Activated T-cell treated with anti-CD3 and anti-CD28 coated beads for 4 hours (primary cell): ENCODE data around the gene CDH13.

Experiments
- DNase-seq: peaks from one replicate; pipeline ENCODE4 v3.0.0-alpha.2; 2020

Gene CDH13

DNA sequence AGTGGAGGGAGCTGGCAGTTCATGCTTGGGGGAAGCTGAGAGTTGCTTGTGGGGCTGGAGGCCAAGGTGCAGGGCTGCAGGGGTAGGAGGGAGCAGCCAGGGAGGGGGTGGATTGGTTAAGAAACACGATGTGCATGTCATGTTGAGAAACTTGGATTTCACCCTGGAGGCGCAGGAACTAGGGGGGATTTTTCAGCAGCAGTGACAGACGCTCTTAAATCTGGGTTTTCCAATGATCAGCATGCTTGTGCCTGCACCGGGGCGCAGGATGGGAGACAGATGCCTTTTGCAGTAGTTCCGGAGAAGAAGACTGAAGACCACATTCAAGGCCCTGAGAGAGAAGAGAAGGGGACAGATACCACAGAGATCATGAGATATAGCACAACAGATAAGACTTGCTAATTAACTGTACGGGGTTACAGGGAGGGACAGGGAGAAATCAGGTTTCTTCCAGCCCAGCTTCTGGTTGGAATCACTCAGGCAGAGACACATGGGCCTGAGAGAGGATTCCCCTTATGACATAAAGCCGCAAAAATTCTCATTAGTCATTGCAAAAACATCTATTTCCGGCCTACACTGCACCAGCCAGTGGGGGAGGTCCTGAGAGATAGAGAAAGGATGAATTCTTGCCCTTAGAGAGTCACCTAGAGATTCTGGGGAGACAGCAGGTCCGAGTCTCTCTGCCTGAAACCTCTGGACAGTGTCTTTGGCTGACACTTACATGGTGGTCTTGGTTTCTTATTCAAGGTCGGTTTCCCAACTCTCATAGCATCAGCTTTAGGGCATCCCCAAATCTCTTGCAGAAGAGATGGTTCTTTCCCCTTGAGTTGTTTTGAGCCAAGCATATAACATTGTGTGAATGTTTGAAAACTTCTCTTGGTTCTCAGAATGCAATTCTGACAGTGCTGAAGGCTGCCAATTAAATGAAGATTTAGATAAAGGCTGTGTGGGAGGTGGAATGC is 27.1 kb downstream of the CDH13 start:
- peak; percentile 23 for DNase-seq

GRCh38 chr16:82655072-82655714 is 28.4 kb downstream of the CDH13 start:
- DNase-seq, result peak; percentile 55

GRCh38 chr16:82655720-82656490 is 29.1 kb downstream of the CDH13 start:
- DNase-seq, result no peak

DNA sequence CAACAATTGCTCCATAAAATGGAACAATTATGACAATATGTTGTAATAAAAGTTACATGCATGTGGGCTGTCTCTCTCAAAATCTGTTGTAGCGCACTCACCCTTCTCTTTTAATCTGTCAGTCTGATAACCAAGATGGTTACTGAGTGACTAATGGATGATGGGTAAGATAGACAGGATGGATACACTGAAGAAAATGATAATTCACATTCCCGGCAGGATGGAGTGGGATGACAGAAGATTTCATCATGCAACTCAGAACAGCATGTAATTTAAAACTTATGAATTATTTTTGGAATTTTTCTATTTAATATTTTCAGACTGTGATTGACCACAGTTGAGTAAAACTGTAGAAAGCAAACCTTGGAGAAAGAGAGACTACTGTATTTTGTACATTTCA is 30.5 kb downstream of the CDH13 start:
- no peak for DNase-seq

- no peak for DNase-seq
These were observed 31.0 kb downstream of the CDH13 start for GRCh38 chr16:82657786-82658185.

GRCh38 chr16:82658796-82659195 is 32.0 kb downstream of the CDH13 start:
- DNase-seq, result no peak

DNA sequence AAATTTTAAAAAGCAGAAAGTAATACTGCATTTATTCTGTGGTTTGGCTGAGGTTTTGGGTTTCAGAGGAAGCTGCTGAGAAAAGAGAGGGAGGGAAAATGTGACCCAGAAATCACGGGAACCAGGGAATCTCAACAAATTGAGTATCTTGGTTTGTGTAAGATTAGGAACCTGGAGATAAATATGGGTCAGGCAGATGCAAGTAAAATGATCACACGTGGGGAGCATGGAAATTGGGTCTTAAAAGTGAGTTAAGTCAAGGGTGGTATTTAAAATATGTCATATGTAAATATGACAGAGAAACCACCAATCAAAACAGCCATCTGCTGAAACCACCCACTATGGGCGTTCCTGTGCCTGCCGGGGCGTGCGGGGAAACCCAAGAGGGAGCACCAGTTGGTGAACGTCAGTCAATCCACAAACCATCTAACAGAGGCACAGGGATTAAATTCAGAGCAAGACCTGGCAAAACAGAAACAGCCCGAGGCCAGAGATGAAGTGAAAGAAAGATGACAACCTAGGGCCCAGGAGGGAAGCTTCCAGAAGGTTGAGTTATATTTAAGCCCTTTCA is 33.4 kb downstream of the CDH13 start:
- DNase-seq, result no peak

- no peak for DNase-seq
These were observed 34.2 kb downstream of the CDH13 start for GRCh38 chr16:82660966-82661365.

DNA sequence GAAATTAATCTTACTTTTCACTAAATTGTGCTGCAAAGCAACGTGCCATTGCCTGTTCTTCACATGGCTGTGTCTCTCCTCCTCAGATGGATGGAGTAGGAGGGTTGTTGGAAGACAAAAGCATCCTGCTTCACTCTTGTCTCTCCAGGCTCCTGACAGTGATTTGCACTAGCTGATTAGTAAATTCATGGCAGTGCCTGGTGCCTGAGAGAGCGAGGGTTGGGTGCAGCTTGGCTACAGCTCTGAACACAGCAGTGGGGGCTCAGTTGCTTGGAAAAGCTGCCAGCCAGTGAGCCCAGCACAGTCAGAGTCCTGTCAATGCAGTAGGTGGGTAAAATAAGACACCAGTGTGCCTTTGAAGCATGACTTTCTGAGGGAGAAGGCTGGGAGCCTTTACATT is 37.4 kb downstream of the CDH13 start:
- no peak for DNase-seq

GRCh38 chr16:82665025-82665424 is 38.3 kb downstream of the CDH13 start:
- no peak for DNase-seq

GRCh38 chr16:82667437-82667836 is 40.7 kb downstream of the CDH13 start:
- DNase-seq, result no peak

- no peak for DNase-seq
These were observed 41.3 kb downstream of the CDH13 start for GRCh38 chr16:82668094-82668493.

GRCh38 chr16:82671741-82672140 is 45.0 kb downstream of the CDH13 start:
- no peak for DNase-seq

DNA sequence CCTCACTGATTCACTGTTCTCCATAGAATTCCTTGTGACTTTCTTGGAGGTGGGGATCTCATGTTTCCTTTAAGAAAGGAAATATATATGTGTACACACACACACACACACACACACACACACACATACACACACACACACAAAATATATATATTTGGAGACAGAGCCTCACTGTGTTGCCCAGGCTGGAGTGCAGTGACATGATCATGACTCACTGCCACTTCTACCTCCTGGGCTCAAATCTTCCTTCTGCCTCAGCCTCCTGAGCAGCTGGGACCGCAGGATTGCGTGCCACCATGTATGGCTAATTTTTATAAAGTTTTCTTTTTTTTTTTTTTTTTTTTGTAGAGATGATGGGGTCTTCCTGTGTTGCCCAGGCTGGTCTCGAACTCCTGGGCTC is 45.9 kb downstream of the CDH13 start:
- DNase-seq, result no peak

DNA sequence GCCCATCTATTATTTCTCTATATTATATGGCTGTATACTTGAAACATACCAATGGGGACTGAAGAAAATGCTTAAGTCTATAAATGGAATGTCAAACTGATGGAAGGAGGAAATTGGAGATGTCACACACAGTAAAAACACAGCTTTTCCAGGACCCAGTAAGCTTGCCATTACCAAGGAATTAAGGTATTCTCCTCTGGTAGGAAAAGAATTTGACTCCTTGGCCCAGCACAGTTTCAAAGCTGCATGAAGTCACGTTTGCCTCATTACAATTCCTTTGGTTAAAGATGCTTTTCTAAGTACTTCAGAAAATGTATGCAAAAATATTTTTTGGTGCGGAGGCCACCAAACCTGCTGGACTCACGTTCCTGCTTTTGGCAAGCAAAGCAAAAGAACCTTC is 48.5 kb downstream of the CDH13 start:
- no peak for DNase-seq

- DNase-seq, result no peak
These were observed 54.8 kb downstream of the CDH13 start for GRCh38 chr16:82681592-82681991.

DNA sequence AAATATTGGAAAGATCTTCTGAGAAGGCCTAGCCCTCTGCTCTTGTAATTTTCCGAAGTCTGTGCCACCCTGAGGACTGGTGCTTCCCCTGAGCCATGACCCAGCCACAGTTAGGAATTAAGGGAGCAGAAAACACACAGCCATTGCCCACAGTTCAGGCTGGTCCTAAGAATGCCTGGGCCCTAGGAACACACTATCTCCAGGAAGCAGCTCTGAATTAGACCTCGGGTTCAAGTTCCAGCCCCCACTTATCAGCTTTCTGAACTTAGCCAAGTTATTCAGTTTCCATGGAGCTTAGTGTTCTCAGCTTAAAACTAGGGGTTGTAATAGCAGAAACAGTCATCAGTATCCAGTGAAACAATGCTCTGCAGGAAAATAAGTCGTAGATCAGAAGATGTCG is 56.0 kb downstream of the CDH13 start:
- no peak for DNase-seq

DNA sequence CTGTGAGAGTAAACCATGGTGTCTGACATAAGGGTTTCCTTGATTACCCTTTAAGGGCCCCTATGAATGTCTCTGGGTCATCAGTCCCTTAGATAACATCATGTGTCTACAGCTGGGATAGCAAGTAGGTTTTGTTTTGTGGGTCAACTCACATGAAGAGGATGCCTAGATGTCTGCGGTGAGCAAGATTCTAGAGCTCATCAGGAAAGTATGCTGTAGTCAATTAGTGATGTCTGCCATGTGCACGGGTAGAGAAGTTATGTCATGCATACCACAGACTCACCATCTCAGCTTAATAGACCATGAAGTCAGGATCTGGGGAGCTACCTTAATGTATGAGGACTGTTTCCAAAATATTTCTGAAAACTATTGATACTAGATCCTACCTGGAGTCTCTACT is 57.5 kb downstream of the CDH13 start:
- no peak for DNase-seq

GRCh38 chr16:82685526-82685925 is 58.8 kb downstream of the CDH13 start:
- no peak for DNase-seq

DNA sequence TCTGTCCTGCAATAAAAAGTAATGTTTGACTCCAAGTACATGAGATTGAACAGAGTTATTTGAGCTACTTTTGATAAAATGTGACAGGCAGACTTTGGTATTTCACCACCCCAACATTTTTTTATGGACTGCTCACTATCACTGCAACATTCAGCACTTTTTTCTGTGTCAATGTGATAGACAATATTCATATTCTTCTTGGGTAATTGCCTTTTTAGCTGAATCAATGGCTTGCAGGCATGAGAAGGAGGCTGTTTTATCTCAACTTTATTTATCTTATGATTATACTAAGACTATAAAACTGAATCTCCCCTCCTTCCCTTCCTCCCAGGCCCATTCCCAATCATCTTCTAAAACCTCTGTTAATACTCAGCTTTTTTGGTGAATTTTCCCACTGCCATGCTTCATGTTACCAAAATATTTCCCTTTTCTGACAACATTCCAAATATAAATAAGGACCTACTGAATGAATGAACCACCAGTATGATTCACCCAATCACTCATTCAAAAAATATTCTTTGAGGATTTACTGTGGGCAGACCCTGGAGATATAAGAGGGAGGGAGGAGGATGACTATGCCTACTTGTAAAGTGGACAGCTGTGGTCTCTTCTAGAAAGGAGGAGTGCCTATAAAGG is 67.6 kb downstream of the CDH13 start:
- no peak for DNase-seq

GRCh38 chr16:82695806-82696205 is 69.0 kb downstream of the CDH13 start:
- no peak for DNase-seq

- DNase-seq, result no peak
These were observed 72.5 kb downstream of the CDH13 start for GRCh38 chr16:82699260-82699659.
